Panc1 (cell line): ENCODE data around the gene SLC7A5. TPM values are rescaled to one million over a fixed set of nuclear protein-coding genes. Genes with fewer than 3 reads are reported as not detected.

Experiments
- ATAC-seq: fragments of 200-7000 bp; cut with Tn5 transposase; 2 replicates; pipeline ENCODE4 v1.9.1; 2020; ENCODE audit warnings: mild to moderate bottlenecking, moderate library complexity
- BruUV-seq: library from RNA; stranded (reverse); fragments of 400-500 nt; replicated peaks from 2 replicates; lab custom pipeline; 2021; lab: Mats Ljungman, UMichigan
- CTCF ChIA-PET: fragments of 300-600 bp; sonication (Branson Sonifier 250); formaldehyde crosslinking; loops from one replicate; lab custom pipeline; 2022; ENCODE audit warnings: antibody characterized with exemption; lab: Charles Lee
- POLR2A ChIA-PET: fragments of 300-600 bp; sonication (Branson Sonifier 250); formaldehyde crosslinking; loops from one replicate; lab custom pipeline; 2022; ENCODE audit warnings: antibody characterized with exemption; lab: Charles Lee
- DNase-seq: peaks from one replicate; pipeline ENCODE4 v3.0.0-alpha.2; 2010; ENCODE audit warnings: low read depth, low spot score
- H3K27ac ChIP-seq: 2 replicates; pipeline ENCODE4 v1.5.1; 2011; ENCODE audit warnings: mild to moderate bottlenecking, low read length, inconsistent platforms
- H3K27me3 ChIP-seq: fragments of 200-500 bp; sonication (Bioruptor generic); 2 replicates; pipeline ENCODE4 v1.6.0; 2014; ENCODE audit warnings: low read length, inconsistent platforms; ENCODE audit not compliant: control insufficient read depth, insufficient read depth
- H3K36me3 ChIP-seq: fragments of 200-500 bp; sonication (Bioruptor generic); 2 replicates; pipeline ENCODE4 v1.5.1; 2014; ENCODE audit warnings: inconsistent platforms, mild to moderate bottlenecking, low read length, moderate library complexity; ENCODE audit not compliant: control insufficient read depth, insufficient read depth
- H3K4me1 ChIP-seq: 2 replicates; pipeline ENCODE4 v1.5.1; 2011; ENCODE audit warnings: inconsistent platforms, mild to moderate bottlenecking, low read length, moderate library complexity; ENCODE audit not compliant: control insufficient read depth, insufficient read depth
- H3K4me3 ChIP-seq, 2 experiments: 2 replicates each; pipeline ENCODE4 v1.5.1; 2011 to 2012; ENCODE audit warnings: low read depth in 2 of 2, low read length in 2 of 2, mild to moderate bottlenecking in 2 of 2, inconsistent platforms in 1 of 2, moderate library complexity in 1 of 2
- H3K9me3 ChIP-seq: fragments of 200-500 bp; sonication (Bioruptor generic); 2 replicates; pipeline ENCODE4 v1.5.1; 2014; ENCODE audit warnings: low read depth, mild to moderate bottlenecking, inconsistent platforms, low read length, moderate library complexity; ENCODE audit not compliant: control insufficient read depth, insufficient read depth
- CTCF ChIP-seq: fragments of 450-650 bp; IDR thresholded peaks from 2 replicates; pipeline ENCODE4 v1.5.1; 2017; ENCODE audit warnings: mild to moderate bottlenecking
- POLR2AphosphoS5 ChIP-seq: IDR thresholded peaks from 2 replicates; pipeline ENCODE4 v1.6.1; 2012; ENCODE audit warnings: mild to moderate bottlenecking, low read depth, low read length, moderate library complexity
- REST ChIP-seq, 2 experiments: IDR thresholded peaks; 2 replicates each; pipeline ENCODE4 v1.6.1; 2011 to 2012; ENCODE audit warnings: low read depth in 2 of 2, control low read depth in 1 of 2, low read length in 1 of 2, mild to moderate bottlenecking in 1 of 2, moderate library complexity in 1 of 2; ENCODE audit not compliant: insufficient read depth in 1 of 2
- SIN3A ChIP-seq: IDR thresholded peaks from 2 replicates; pipeline ENCODE4 v1.6.1; 2012; ENCODE audit warnings: low read depth, mild to moderate bottlenecking, low read length, moderate library complexity, borderline replicate concordance; ENCODE audit not compliant: insufficient read depth
- TCF7L2 ChIP-seq: IDR thresholded peaks from 2 replicates; pipeline ENCODE4 v1.6.1; 2011; ENCODE audit warnings: mild to moderate bottlenecking, low read depth, low read length, inconsistent platforms
- in situ Hi-C: cut with HindIII; loops from 2 replicates; pipeline ENCODE4 v1.10.0; 2016; ENCODE audit warnings: low sequenced_read_pairs, low pct_unique_long_range_greater_than_20kb
- intact Hi-C: fragments of 100-400 bp; cut with micrococcal nuclease; formaldehyde crosslinking; loops from one replicate; pipeline ENCODE4 v1.10.0; 2022; ENCODE audit not compliant: unreplicated experiment
- total RNA-seq: library from RNA; stranded (reverse); gene quantifications from one replicate; pipeline ENCODE4 v1.2.1, GENCODE V29; 2021; ENCODE audit not compliant: unreplicated experiment

The SLC7A5 gene
- total RNA-seq, 1 experiment from 2014 or later = 231 TPM

- ChIA-PET POLR2A (no interaction called here), CTCF (interaction anchor here (1.0 to 1.8 kb wide), 3 partner anchors 17 to 69 kb away, joined by 3 to 11 read pairs (median 10); no protein-coding TSS in a partner anchor)
- H3K36me3 ChIP-seq = peaks cover 4% of the 10 kb centered on the region
- in situ Hi-C loops = no loop called here
- BruUV-seq = TSS peak; percentile 53
- H3K27ac ChIP-seq = peak overlapping the region; percentile 69
- H3K27me3 ChIP-seq = no peaks in the 10 kb centered on the region
- ATAC-seq = no peak
- H3K4me3 ChIP-seq = no peak overlapping the region
- TF ChIP-seq TCF7L2 = no peak
- TF ChIP-seq POLR2AphosphoS5 = no peak; the same call in 1 of the 2 replicates
- no peak for TF ChIP-seq CTCF
- TF ChIP-seq SIN3A = no peak
- no peak for TF ChIP-seq REST (IDR thresholded peaks at IDR 0.05; ENCODE audit: insufficient read depth in 1 of 2, low read depth in 2 of 2, low read length in 1 of 2)
- H3K9me3 ChIP-seq = no peaks in the 10 kb centered on the region
- H3K4me1 ChIP-seq = peaks cover 72% of the 10 kb centered on the region
- intact Hi-C loops = no loop called here
- DNase-seq = no peak
Observed at GRCh38 chr16:87848676-87849345, 20.5 kb downstream of the SLC7A5 start.

- TF ChIP-seq POLR2AphosphoS5 (no peak; the same call in 1 of the 2 replicates), REST (IDR thresholded peaks at IDR 0.05; ENCODE audit: insufficient read depth in 1 of 2, low read depth in 2 of 2, low read length in 1 of 2) (no peak), CTCF (no peak), SIN3A (no peak), TCF7L2 (no peak)
- Histone ChIP-seq H3K4me3 (no peak overlapping the region), H3K9me3 (no peaks in the 10 kb centered on the region), H3K27ac (peak overlapping the region; percentile 69), H3K4me1 (peaks cover 65% of the 10 kb centered on the region), H3K27me3 (no peaks in the 10 kb centered on the region), H3K36me3 (peaks cover 4% of the 10 kb centered on the region)
- ATAC-seq (no peak), DNase-seq (no peak)
- intact Hi-C loops (no loop called here), in situ Hi-C loops (no loop called here)
- ChIA-PET POLR2A (no interaction called here), CTCF (interaction anchor here (0.6 to 1.0 kb wide), 2 partner anchors 61 to 78 kb away, joined by 3 to 4 read pairs; no protein-coding TSS in a partner anchor)
- BruUV-seq = no TSS peak
Observed at GRCh38 chr16:87847785-87848675, 21.3 kb downstream of the SLC7A5 start.
